OCI-LY1 (cell line): ENCODE results near the gene POLR2L.
A peak's percentile ranks its signal among the peaks of the same experiment; 100 is the strongest.

Experiments used
- H2AFZ ChIP-seq: fragments of 200-600 bp; sonication (generic), shearing (Covaris generic); 2 replicates; pipeline ENCODE4 v1.6.0; 2014; ENCODE audit warnings: antibody characterized with exemption, mild to moderate bottlenecking, low read length
- H3F3A ChIP-seq: fragments of 200-600 bp; sonication (generic), shearing (Covaris generic); 2 replicates; pipeline ENCODE4 v1.6.0; 2014; ENCODE audit warnings: mild to moderate bottlenecking, antibody characterized with exemption, low read length, moderate library complexity; ENCODE audit not compliant: insufficient read depth
- H3K27ac ChIP-seq: fragments of 200-600 bp; sonication (generic); 2 replicates; pipeline ENCODE4 v1.5.1; 2014; ENCODE audit warnings: low read length, mixed run types, mild to moderate bottlenecking, low read depth; ENCODE audit not compliant: poor library complexity, severe bottlenecking
- H3K27me3 ChIP-seq: fragments of 200-600 bp; sonication (generic); 2 replicates; pipeline ENCODE4 v1.6.0; 2014; ENCODE audit warnings: antibody characterized with exemption, mild to moderate bottlenecking, low read length, moderate library complexity; ENCODE audit not compliant: insufficient read depth
- H3K36me3 ChIP-seq: fragments of 200-600 bp; sonication (generic); 2 replicates; pipeline ENCODE4 v1.6.1; 2014; ENCODE audit warnings: mild to moderate bottlenecking, antibody characterized with exemption, low read length, moderate library complexity, mixed read lengths; ENCODE audit not compliant: insufficient read depth
- H3K4me1 ChIP-seq: fragments of 200-600 bp; sonication (generic); 2 replicates; pipeline ENCODE4 v1.5.1; 2014; ENCODE audit warnings: mild to moderate bottlenecking, low read length, moderate library complexity; ENCODE audit not compliant: insufficient read depth, severe bottlenecking
- H3K4me2 ChIP-seq: fragments of 200-600 bp; sonication (generic), shearing (Covaris generic); 2 replicates; pipeline ENCODE4 v1.6.1; 2014; ENCODE audit warnings: low read length
- H3K4me3 ChIP-seq: fragments of 200-600 bp; sonication (generic); 2 replicates; pipeline ENCODE4 v1.5.1; 2014; ENCODE audit warnings: low read length, low read depth, mild to moderate bottlenecking, mixed read lengths; ENCODE audit not compliant: poor library complexity, severe bottlenecking
- H3K79me2 ChIP-seq: fragments of 200-600 bp; shearing (Covaris generic); 2 replicates; pipeline ENCODE4 v1.6.1; 2016; ENCODE audit warnings: mixed run types, low read length, mixed read lengths; ENCODE audit not compliant: insufficient read depth
- H3K9ac ChIP-seq: fragments of 200-600 bp; sonication (generic), shearing (Covaris generic); 2 replicates; pipeline ENCODE4 v1.6.1; 2014; ENCODE audit warnings: mild to moderate bottlenecking, low read length, mixed read lengths
- H3K9me2 ChIP-seq: fragments of 200-600 bp; sonication (generic), shearing (Covaris generic); 2 replicates; pipeline ENCODE4 v1.6.1; 2014; ENCODE audit warnings: low read depth, mild to moderate bottlenecking, low read length, mixed read lengths
- H3K9me3 ChIP-seq: fragments of 200-600 bp; shearing (Covaris generic); 2 replicates; pipeline ENCODE4 v1.6.1; 2014; ENCODE audit warnings: low read length, mixed read lengths
- H4K20me1 ChIP-seq: fragments of 200-600 bp; sonication (generic), shearing (Covaris generic); 2 replicates; pipeline ENCODE4 v1.6.0; 2016; ENCODE audit warnings: mild to moderate bottlenecking, low read length; ENCODE audit not compliant: insufficient read depth
- EZH2 ChIP-seq: fragments of 200-600 bp; sonication (generic), shearing (Covaris generic); IDR thresholded peaks from 2 replicates; pipeline ENCODE4 v1.8.0; 2017; ENCODE audit warnings: borderline replicate concordance, mixed run types, mild to moderate bottlenecking, antibody characterized with exemption, low read length, moderate library complexity, mixed read lengths
- TF ChIP-seq, protein P1 (sequence below): fragments of 200-600 bp; sonication (generic), shearing (Covaris generic); IDR thresholded peaks from 2 replicates; pipeline ENCODE4 v1.5.1; 2017; ENCODE audit warnings: mild to moderate bottlenecking, antibody characterized with exemption, low read length, moderate library complexity, mixed read lengths

Gene POLR2L

GRCh38 chr11:849951-850774 is 7.8 kb upstream of the POLR2L start:
- H4K20me1 ChIP-seq, result no peaks in the 10 kb centered on the region
- H3K79me2 ChIP-seq, result no peaks in the 10 kb centered on the region
- H3K9ac ChIP-seq, result peak overlapping the region; percentile 46; the same call in 1 of the 2 replicates
- H3K4me1 ChIP-seq, result peaks cover 18% of the 10 kb centered on the region
- peaks cover 4% of the 10 kb centered on the region; the same call in 1 of the 2 replicates for H3K27me3 ChIP-seq
- no peak overlapping the region for H2AFZ ChIP-seq
- H3K9me2 ChIP-seq, result no peaks in the 10 kb centered on the region
- H3K4me2 ChIP-seq, result peak overlapping the region; percentile 83
- H3F3A ChIP-seq, result no peaks in the 10 kb centered on the region
- H3K9me3 ChIP-seq, result no peaks in the 10 kb centered on the region
- H3K27ac ChIP-seq, result no peak overlapping the region
- no peak for TF ChIP-seq EZH2
- peak overlapping the region; percentile 66 for H3K4me3 ChIP-seq
- H3K36me3 ChIP-seq, result no peaks in the 10 kb centered on the region

DNA sequence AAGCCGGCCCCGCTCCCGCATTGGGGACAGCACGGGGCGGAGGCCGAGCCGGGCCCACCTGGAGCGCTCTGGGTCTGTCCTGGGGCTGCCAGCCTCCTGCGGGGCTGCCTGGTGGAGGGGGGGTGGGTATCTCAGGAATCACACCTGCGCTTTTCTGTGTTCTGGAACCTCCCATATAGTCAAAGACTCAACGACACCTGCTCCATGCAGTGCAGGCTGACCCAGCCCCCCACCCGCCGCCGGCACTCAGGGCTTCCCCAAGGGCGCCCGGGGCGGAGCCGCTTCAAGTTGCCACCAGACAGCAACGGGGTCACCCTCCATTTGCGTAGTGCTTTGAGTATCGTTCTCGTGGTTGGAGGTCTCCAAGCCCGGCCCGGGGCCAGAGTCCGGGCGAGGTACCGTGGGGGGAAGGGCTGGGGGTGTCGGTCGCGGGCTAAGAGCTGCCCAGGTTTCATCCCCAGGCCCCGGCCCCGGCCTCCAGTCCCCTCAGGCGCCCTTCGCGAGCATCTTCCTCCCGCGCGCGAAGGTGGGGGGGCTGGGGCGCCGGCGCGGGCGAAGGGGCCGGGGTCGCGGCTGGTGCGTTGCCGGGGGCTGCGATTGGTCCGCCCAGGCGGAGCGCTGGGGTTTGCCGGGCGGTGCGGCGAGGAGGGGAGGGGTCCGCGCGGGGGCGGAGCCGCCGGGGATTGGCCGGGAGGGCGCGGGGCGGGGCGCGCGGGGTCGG is 6.9 kb upstream of the POLR2L start:
- Histone ChIP-seq H4K20me1 (no peaks in the 10 kb centered on the region), H3K4me3 (peak overlapping the region; percentile 66), H3K27ac (no peak overlapping the region), H3K4me1 (peaks cover 18% of the 10 kb centered on the region), H3K79me2 (no peaks in the 10 kb centered on the region), H3K27me3 (peaks cover 4% of the 10 kb centered on the region; the same call in 1 of the 2 replicates), H3K9ac (peak overlapping the region; percentile 49; the same call in 1 of the 2 replicates), H3K4me2 (peak overlapping the region; percentile 66), H3K36me3 (no peaks in the 10 kb centered on the region), H2AFZ (no peak overlapping the region), H3K9me3 (no peaks in the 10 kb centered on the region), H3K9me2 (no peaks in the 10 kb centered on the region), H3F3A (no peaks in the 10 kb centered on the region)
- TF ChIP-seq EZH2, result no peak
- TF ChIP-seq, protein P1, sequence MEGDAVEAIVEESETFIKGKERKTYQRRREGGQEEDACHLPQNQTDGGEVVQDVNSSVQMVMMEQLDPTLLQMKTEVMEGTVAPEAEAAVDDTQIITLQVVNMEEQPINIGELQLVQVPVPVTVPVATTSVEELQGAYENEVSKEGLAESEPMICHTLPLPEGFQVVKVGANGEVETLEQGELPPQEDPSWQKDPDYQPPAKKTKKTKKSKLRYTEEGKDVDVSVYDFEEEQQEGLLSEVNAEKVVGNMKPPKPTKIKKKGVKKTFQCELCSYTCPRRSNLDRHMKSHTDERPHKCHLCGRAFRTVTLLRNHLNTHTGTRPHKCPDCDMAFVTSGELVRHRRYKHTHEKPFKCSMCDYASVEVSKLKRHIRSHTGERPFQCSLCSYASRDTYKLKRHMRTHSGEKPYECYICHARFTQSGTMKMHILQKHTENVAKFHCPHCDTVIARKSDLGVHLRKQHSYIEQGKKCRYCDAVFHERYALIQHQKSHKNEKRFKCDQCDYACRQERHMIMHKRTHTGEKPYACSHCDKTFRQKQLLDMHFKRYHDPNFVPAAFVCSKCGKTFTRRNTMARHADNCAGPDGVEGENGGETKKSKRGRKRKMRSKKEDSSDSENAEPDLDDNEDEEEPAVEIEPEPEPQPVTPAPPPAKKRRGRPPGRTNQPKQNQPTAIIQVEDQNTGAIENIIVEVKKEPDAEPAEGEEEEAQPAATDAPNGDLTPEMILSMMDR, result no peak

DNA sequence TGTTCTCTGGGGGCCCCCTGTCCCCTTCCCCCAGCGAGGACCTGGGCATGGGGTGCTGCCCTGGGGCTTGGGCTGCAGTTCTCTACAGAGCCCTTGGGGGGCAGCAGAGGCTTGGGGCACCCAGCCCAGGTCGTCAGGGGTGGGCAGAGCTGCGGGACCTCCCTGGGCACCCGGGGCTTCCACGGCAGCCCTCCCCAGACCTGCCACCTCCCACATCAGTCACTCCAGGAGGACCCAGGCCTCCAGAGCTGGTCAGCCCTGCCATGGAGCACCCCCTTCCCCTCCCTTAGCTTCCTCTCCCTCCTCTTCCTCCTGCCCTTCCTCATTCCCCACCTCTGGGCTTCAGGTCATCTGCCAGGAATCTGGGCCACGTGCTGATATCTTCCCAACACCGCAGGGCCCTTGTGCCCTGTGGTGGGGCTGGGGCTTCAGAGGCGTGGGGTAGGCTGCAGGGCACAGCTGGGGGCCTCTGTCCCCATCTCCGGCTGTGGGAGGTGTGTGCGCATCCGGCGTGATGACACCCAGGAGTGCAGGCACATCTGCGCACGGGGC is 6.1 kb upstream of the POLR2L start:
- no peak overlapping the region for H2AFZ ChIP-seq
- no peaks in the 10 kb centered on the region for H3K9me2 ChIP-seq
- H3K27me3 ChIP-seq, result peaks cover 4% of the 10 kb centered on the region; the same call in 1 of the 2 replicates
- peaks cover 26% of the 10 kb centered on the region for H3K4me1 ChIP-seq
- TF ChIP-seq, protein P1, result peak; percentile 87
- no peak for TF ChIP-seq EZH2
- H3F3A ChIP-seq, result no peaks in the 10 kb centered on the region
- H3K79me2 ChIP-seq, result no peaks in the 10 kb centered on the region
- H3K27ac ChIP-seq, result no peak overlapping the region
- no peaks in the 10 kb centered on the region for H3K9me3 ChIP-seq
- H3K4me3 ChIP-seq, result peak overlapping the region; percentile 66
- H4K20me1 ChIP-seq, result no peaks in the 10 kb centered on the region
- no peaks in the 10 kb centered on the region for H3K36me3 ChIP-seq
- H3K4me2 ChIP-seq, result peak overlapping the region; percentile 66
- no peak overlapping the region; the same call in 1 of the 2 replicates for H3K9ac ChIP-seq
